HepG2 (cell line): ENCODE measurements around the gene PHKG2. TPM values are rescaled to one million over a fixed set of nuclear protein-coding genes. Genes with fewer than 3 reads are reported as not detected.

Experiments
- FOXA3 ChIP-seq: IDR thresholded peaks from 2 replicates; pipeline ENCODE4 v1.6.1; 2016; ENCODE audit warnings: missing genetic modification reagents, missing compliant biosample characterization
- HNF4A ChIP-seq: sonication (generic); formaldehyde crosslinking; IDR thresholded peaks from 2 replicates; pipeline ENCODE4 v1.4.0; 2020; ENCODE audit warnings: missing genetic modification reagents
- KDM5A ChIP-seq: fragments of 200-600 bp; sonication (generic); IDR thresholded peaks from 2 replicates; pipeline ENCODE4 v1.7.0; 2018; ENCODE audit warnings: antibody characterized with exemption, mild to moderate bottlenecking, low read length, borderline replicate concordance
- KDM6A ChIP-seq: IDR thresholded peaks from 2 replicates; pipeline ENCODE4 v1.6.1; 2016; ENCODE audit warnings: low read depth
- MAF1 ChIP-seq: sonication (generic); formaldehyde crosslinking; IDR thresholded peaks from 2 replicates; pipeline ENCODE4 v1.5.0; 2020; ENCODE audit warnings: missing genetic modification reagents, borderline replicate concordance
- MAFG ChIP-seq: sonication (generic); formaldehyde crosslinking; IDR thresholded peaks from 2 replicates; pipeline ENCODE4 v1.5.1; 2020; ENCODE audit warnings: mild to moderate bottlenecking, missing genetic modification reagents
- MNT ChIP-seq: fragments of 450-650 bp; IDR thresholded peaks from 2 replicates; pipeline ENCODE4 v1.6.1; 2016
- MTA1 ChIP-seq: sonication (generic); formaldehyde crosslinking; IDR thresholded peaks from 2 replicates; pipeline ENCODE4 v1.4.0; 2020; ENCODE audit warnings: missing genetic modification reagents, mild to moderate bottlenecking, borderline replicate concordance
- NCOR1 ChIP-seq: fragments of 200-600 bp; sonication (generic); IDR thresholded peaks from 2 replicates; pipeline ENCODE4 v1.7.0; 2017; ENCODE audit warnings: antibody characterized with exemption, low read length, borderline replicate concordance
- PHF21A ChIP-seq: sonication (generic); formaldehyde crosslinking; IDR thresholded peaks from 2 replicates; pipeline ENCODE4 v1.5.0; 2020; ENCODE audit warnings: mild to moderate bottlenecking, missing genetic modification reagents
- TMF1 ChIP-seq: sonication (generic); formaldehyde crosslinking; IDR thresholded peaks from 2 replicates; pipeline ENCODE4 v1.8.1; 2022; ENCODE audit warnings: low read depth, missing genetic modification reagents
- ZBTB7A ChIP-seq: sonication (generic); formaldehyde crosslinking; IDR thresholded peaks from 2 replicates; pipeline ENCODE4 v1.8.0; 2022; ENCODE audit warnings: mild to moderate bottlenecking, missing genetic modification reagents
- ZNF382 ChIP-seq: sonication (generic); formaldehyde crosslinking; IDR thresholded peaks from 2 replicates; pipeline ENCODE4 v1.5.0; 2020; ENCODE audit warnings: missing genetic modification reagents, mild to moderate bottlenecking, borderline replicate concordance
- ZNF713 ChIP-seq: sonication (generic); formaldehyde crosslinking; IDR thresholded peaks from 2 replicates; pipeline ENCODE4 v1.4.0; 2020; ENCODE audit warnings: mild to moderate bottlenecking, missing genetic modification reagents
- ZNF883 ChIP-seq: sonication (generic); formaldehyde crosslinking; IDR thresholded peaks from 2 replicates; pipeline ENCODE4 v1.5.1; 2020; ENCODE audit warnings: mild to moderate bottlenecking, missing genetic modification reagents; ENCODE audit errors: not compliant biosample characterization
- polyA plus RNA-seq, 8 experiments: library from polyadenylated mRNA; depleted of rRNA in 3 of 8; stranded (reverse) in 7 of 8; unstranded in 1 of 8; fragments of >200 nt; fragmentation: Illumina TruSeq in 4 of 8; extraction: Trizol in 4 of 8; gene quantifications; 2 replicates each; pipeline versions ENCODE4 v1.2.1 to v1.2.3, GENCODE V29; 2011 to 2016; ENCODE audit warnings: low read depth in 4 of 8, missing spikeins in 1 of 8, mixed read lengths in 1 of 8; ENCODE audit not compliant: insufficient read depth in 1 of 8
- total RNA-seq, 5 experiments: library from RNA; depleted of rRNA; stranded (reverse); fragments of >200 nt; fragmentation: Illumina TruSeq; extraction: Trizol; gene quantifications; 2 replicates each; pipeline ENCODE4 v1.2.3, GENCODE V29; 2016; ENCODE audit warnings: low read depth in 1 of 5
- TF ChIP-seq, protein P1 (sequence below): sonication (generic); formaldehyde crosslinking; IDR thresholded peaks from 2 replicates; pipeline ENCODE4 v1.5.1; 2020; ENCODE audit warnings: missing genetic modification reagents, mild to moderate bottlenecking, borderline replicate concordance
- TF ChIP-seq, protein P2 (sequence below): sonication (generic); formaldehyde crosslinking; IDR thresholded peaks from 2 replicates; pipeline ENCODE4 v1.8.1; 2022; ENCODE audit warnings: low read depth, mild to moderate bottlenecking, missing genetic modification reagents

PHKG2 gene
- total and polyA plus RNA-seq, 2 of the 13 experiments (the other 11 are each of a cell fraction or from before 2014, with no cell fraction given), result 37.4 to 42.1 TPM

DNA sequence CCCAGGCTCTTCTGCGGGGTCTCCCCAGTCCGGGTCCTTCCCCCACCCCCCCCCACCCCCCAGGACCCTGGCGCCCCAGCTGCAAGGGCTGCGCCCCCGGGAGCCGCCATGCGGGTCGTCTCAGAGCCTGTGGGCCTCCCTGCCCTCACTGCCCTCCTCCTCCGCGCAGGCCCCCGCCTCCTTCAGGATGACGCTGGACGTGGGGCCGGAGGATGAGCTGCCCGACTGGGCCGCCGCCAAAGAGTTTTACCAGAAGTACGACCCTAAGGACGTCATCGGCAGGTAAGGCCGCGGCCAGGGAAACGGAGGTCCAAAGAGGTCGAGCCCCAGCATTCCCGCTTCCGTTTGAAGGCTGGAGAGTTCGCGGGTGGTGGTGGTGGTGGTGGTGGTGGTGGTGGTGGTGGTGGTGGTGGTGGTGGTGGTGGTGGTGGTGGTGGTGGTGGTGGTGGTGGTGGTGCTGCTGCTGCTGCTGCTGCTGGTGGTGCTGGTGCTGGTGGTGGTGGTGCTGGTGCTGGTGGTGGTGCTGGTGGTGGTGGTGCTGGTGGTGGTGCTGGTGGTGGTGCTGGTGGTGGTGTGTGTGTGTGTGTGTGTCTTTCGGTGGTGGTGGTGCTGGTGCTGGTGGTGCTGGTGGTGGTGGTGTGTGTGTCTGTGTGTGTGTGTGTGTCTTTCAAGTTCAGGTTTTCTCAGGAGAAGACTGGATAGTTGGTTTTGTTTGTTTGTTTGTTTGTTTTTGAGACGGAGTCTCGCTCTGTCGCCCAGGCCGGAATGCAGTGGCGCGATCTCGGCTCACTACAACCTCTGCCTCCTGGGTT is 615 bp downstream of the PHKG2 start (continued):
- TF ChIP-seq MAFG (CRISPR knock-in tag) (no peak), PHF21A (no peak), MAF1 (CRISPR knock-in tag) (no peak), HNF4A (CRISPR knock-in tag) (no peak), ZBTB7A (peak; percentile 12; the same call in 1 of the 2 replicates), KDM5A (no peak), ZNF713 (no peak), NCOR1 (no peak), MTA1 (0 out of 2 replicates have a peak, but pooled peaks have one; percentile 43), MNT (no peak), ZNF883 (no peak), KDM6A (0 out of 2 replicates have a peak, but pooled peaks have one; percentile 4), TMF1 (0 out of 2 replicates have a peak, but pooled peaks have one; percentile 23), ZNF382 (CRISPR knock-in tag) (no peak), FOXA3 (CRISPR knock-in tag) (no peak)
- TF ChIP-seq, protein P1, sequence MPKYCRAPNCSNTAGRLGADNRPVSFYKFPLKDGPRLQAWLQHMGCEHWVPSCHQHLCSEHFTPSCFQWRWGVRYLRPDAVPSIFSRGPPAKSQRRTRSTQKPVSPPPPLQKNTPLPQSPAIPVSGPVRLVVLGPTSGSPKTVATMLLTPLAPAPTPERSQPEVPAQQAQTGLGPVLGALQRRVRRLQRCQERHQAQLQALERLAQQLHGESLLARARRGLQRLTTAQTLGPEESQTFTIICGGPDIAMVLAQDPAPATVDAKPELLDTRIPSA (CRISPR knock-in tag), result no peak
- TF ChIP-seq, protein P2, sequence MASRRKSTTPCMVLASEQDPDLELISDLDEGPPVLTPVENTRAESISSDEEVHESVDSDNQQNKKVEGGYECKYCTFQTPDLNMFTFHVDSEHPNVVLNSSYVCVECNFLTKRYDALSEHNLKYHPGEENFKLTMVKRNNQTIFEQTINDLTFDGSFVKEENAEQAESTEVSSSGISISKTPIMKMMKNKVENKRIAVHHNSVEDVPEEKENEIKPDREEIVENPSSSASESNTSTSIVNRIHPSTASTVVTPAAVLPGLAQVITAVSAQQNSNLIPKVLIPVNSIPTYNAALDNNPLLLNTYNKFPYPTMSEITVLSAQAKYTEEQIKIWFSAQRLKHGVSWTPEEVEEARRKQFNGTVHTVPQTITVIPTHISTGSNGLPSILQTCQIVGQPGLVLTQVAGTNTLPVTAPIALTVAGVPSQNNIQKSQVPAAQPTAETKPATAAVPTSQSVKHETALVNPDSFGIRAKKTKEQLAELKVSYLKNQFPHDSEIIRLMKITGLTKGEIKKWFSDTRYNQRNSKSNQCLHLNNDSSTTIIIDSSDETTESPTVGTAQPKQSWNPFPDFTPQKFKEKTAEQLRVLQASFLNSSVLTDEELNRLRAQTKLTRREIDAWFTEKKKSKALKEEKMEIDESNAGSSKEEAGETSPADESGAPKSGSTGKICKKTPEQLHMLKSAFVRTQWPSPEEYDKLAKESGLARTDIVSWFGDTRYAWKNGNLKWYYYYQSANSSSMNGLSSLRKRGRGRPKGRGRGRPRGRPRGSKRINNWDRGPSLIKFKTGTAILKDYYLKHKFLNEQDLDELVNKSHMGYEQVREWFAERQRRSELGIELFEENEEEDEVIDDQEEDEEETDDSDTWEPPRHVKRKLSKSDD (CRISPR knock-in tag), result no peak
- TF ChIP-seq, all 625 proteins: peak for 10
